K562 (cell line): ENCODE data around the gene LILRA6. TPM values are rescaled to one million over a fixed set of nuclear protein-coding genes. Genes with fewer than 3 reads are reported as not detected.

Experiments
- CBFB ChIP-seq: sonication (generic); formaldehyde crosslinking; IDR thresholded peaks from 2 replicates; pipeline ENCODE4 v1.4.0; 2020; ENCODE audit warnings: mild to moderate bottlenecking, missing genetic modification reagents
- HMGN3 ChIP-seq: IDR thresholded peaks from 2 replicates; pipeline ENCODE4 v1.6.1; 2011; ENCODE audit warnings: borderline replicate concordance, low read depth, mild to moderate bottlenecking, mixed read lengths, low read length; ENCODE audit not compliant: insufficient read length; ENCODE audit errors: extremely low read depth
- IFI16 ChIP-seq: fragments of 250-450 bp; sonication (Bioruptor Pico); IDR thresholded peaks from 2 replicates; pipeline ENCODE4 v2.1.2; 2022; ENCODE audit warnings: mild to moderate bottlenecking, inconsistent platforms
- IRF2 ChIP-seq: sonication (generic); formaldehyde crosslinking; IDR thresholded peaks from 2 replicates; pipeline ENCODE4 v1.8.1; 2022; ENCODE audit warnings: mild to moderate bottlenecking, missing genetic modification reagents
- MED1 ChIP-seq: sonication (generic); formaldehyde crosslinking; IDR thresholded peaks from 2 replicates; pipeline ENCODE4 v1.8.1; 2023; ENCODE audit warnings: missing genetic modification reagents, borderline replicate concordance
- MEIS2 ChIP-seq: fragments of 450-650 bp; IDR thresholded peaks from 2 replicates; pipeline ENCODE4 v1.6.1; 2014; ENCODE audit warnings: mild to moderate bottlenecking; ENCODE audit not compliant: partially characterized antibody
- NCOR1 ChIP-seq: fragments of 450-650 bp; IDR thresholded peaks from 2 replicates; pipeline ENCODE4 v1.6.1; 2016; ENCODE audit warnings: mild to moderate bottlenecking, moderate library complexity
- PHTF2 ChIP-seq: fragments of 250-450 bp; sonication (Bioruptor Pico); IDR thresholded peaks from 2 replicates; pipeline ENCODE4 v1.5.0; 2021; ENCODE audit warnings: mild to moderate bottlenecking
- POLR2B ChIP-seq: fragments of 450-650 bp; IDR thresholded peaks from 2 replicates; pipeline ENCODE4 v1.6.1; 2018; ENCODE audit warnings: low read depth; ENCODE audit not compliant: partially characterized antibody
- SMARCE1 ChIP-seq: fragments of 450-650 bp; IDR thresholded peaks from 2 replicates; pipeline ENCODE4 v1.7.1; 2016; ENCODE audit warnings: mild to moderate bottlenecking
- U2AF1 ChIP-seq: fragments of 200-400 bp; formaldehyde crosslinking; optimal IDR thresholded peaks from 2 replicates; pipeline ENCODE3; 2017; ENCODE audit warnings: mild to moderate bottlenecking, low read depth, low read length, moderate library complexity
- XRCC3 ChIP-seq: fragments of 450-650 bp; IDR thresholded peaks from 2 replicates; pipeline ENCODE4 v1.6.1; 2017; ENCODE audit warnings: mild to moderate bottlenecking, moderate library complexity
- ZNF507 ChIP-seq: conservative IDR thresholded peaks from 2 replicates; pipeline ENCODE4 v1.6.1; 2017; ENCODE audit warnings: missing genetic modification characterization, missing compliant biosample characterization
- ZNF551 ChIP-seq: fragments of 250-450 bp; sonication (Bioruptor Pico); IDR thresholded peaks from 2 replicates; pipeline ENCODE4 v1.5.0; 2021; ENCODE audit warnings: mild to moderate bottlenecking, moderate library complexity
- ZNF668 ChIP-seq: fragments of 250-450 bp; sonication (Bioruptor Pico); IDR thresholded peaks from 2 replicates; pipeline ENCODE4 v1.8.0; 2022; ENCODE audit warnings: mild to moderate bottlenecking, inconsistent platforms
- polyA plus RNA-seq, 8 experiments: library from polyadenylated mRNA; depleted of rRNA in 4 of 8; stranded (reverse) in 5 of 8; unstranded in 3 of 8; fragments of >200 nt; fragmentation: Nextera tagmentation in 2 of 8; fragmentation: Illumina TruSeq in 1 of 8; extraction: Ambion mirVana in 2 of 8; extraction: Trizol in 1 of 8; gene quantifications; 2 replicates each; pipeline versions ENCODE4 v1.2.1 to v1.2.3, GENCODE V29; 2011 to 2014; ENCODE audit warnings: inconsistent platforms in 1 of 8, missing spikeins in 1 of 8
- total RNA-seq, 7 experiments: library from RNA; depleted of rRNA in 6 of 7; stranded (reverse); fragments of >200 nt in 6 of 7; fragmentation: Illumina TruSeq in 2 of 7; extraction: Trizol in 2 of 7; gene quantifications; 2 replicates each; pipeline versions ENCODE4 v1.2.1 to v1.2.3, GENCODE V29; 2011 to 2021; ENCODE audit warnings: low replicate concordance in 1 of 7
- TF ChIP-seq, protein P1 (sequence below): sonication (generic); formaldehyde crosslinking; IDR thresholded peaks from 2 replicates; pipeline ENCODE4 v1.8.1; 2023; ENCODE audit warnings: mild to moderate bottlenecking, missing genetic modification reagents
- TF ChIP-seq, protein P2 (sequence below), 2 experiments: fragments of 450-650 bp in 1 of 2; sonication (generic) in 1 of 2; formaldehyde crosslinking; conservative IDR thresholded peaks; 2 replicates each; pipeline versions ENCODE4 v1.4.0 to v1.8.1; 2020 to 2022; ENCODE audit warnings: mild to moderate bottlenecking in 1 of 2, missing genetic modification reagents in 1 of 2
- TF ChIP-seq, protein P3 (sequence below), 2 experiments: fragments of 450-650 bp in 1 of 2; sonication (generic) in 1 of 2; formaldehyde crosslinking in 1 of 2; IDR thresholded peaks in 1 of 2; conservative IDR thresholded peaks in 1 of 2; 2 replicates each; pipeline versions ENCODE4 v1.6.1 to v1.8.1; 2016 to 2023; ENCODE audit warnings: mild to moderate bottlenecking in 2 of 2, moderate library complexity in 2 of 2, inconsistent platforms in 1 of 2, missing genetic modification reagents in 1 of 2

The LILRA6 gene
- total and polyA plus RNA-seq, 9 of the 15 experiments (the other 6 are each of a cell fraction or from before 2014, with no cell fraction given), result 0.03 TPM; not detected in 8

DNA sequence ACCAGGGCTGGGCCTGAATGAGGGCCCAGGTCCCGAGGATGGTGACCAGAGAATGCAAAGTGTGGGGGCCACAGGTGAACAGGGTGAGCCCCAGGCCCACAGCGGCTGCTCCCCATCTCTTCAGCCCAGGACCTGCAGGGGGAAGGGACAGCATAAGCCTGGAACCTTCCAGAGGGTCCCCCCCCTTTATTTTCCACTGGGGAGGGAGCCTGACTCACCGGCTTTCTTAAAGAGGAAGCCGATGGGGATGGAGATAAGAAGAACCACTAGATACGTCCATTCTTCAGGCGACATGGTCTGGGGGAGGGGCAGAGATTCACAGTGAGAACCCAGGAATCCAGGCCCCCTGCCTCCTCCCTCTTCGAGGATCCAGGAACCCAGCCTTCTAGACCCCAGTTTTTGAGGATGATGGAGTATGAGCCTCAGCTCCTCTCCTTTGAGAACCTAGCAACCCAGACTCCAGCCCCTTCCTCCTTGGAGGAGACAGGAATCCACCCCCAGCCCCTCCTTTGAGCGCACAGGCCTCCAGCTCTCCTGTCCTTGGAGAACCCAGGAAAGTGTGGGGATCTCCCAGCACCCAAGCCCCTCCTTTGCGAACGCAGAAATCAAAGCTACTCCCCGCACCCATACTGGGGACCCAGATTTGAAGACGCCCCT is 54.2 kb downstream of the LILRA6 start (continued):
- TF ChIP-seq POLR2B (no peak), PHTF2 (no peak), IFI16 (CRISPR knock-in tag) (no peak), SMARCE1 (peak; percentile 94), XRCC3 (no peak), NCOR1 (no peak), CBFB (no peak), ZNF551 (CRISPR knock-in tag) (no peak), MEIS2 (no peak), MED1 (no peak), ZNF507 (no peak), IRF2 (CRISPR knock-in tag) (no peak), HMGN3 (no peak), ZNF668 (CRISPR knock-in tag) (no peak), U2AF1 (no peak)
- TF ChIP-seq, protein P1, sequence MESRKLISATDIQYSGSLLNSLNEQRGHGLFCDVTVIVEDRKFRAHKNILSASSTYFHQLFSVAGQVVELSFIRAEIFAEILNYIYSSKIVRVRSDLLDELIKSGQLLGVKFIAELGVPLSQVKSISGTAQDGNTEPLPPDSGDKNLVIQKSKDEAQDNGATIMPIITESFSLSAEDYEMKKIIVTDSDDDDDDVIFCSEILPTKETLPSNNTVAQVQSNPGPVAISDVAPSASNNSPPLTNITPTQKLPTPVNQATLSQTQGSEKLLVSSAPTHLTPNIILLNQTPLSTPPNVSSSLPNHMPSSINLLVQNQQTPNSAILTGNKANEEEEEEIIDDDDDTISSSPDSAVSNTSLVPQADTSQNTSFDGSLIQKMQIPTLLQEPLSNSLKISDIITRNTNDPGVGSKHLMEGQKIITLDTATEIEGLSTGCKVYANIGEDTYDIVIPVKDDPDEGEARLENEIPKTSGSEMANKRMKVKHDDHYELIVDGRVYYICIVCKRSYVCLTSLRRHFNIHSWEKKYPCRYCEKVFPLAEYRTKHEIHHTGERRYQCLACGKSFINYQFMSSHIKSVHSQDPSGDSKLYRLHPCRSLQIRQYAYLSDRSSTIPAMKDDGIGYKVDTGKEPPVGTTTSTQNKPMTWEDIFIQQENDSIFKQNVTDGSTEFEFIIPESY, result no peak
- TF ChIP-seq, protein P2, sequence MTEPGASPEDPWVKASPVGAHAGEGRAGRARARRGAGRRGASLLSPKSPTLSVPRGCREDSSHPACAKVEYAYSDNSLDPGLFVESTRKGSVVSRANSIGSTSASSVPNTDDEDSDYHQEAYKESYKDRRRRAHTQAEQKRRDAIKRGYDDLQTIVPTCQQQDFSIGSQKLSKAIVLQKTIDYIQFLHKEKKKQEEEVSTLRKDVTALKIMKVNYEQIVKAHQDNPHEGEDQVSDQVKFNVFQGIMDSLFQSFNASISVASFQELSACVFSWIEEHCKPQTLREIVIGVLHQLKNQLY (CRISPR knock-in tag; conservative IDR thresholded peaks at IDR 0.05), result no peak
- TF ChIP-seq, protein P3, sequence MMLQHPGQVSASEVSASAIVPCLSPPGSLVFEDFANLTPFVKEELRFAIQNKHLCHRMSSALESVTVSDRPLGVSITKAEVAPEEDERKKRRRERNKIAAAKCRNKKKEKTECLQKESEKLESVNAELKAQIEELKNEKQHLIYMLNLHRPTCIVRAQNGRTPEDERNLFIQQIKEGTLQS (IDR thresholded peaks at IDR 0.05), result peak; percentile 88
- TF ChIP-seq, protein P3 (CRISPR knock-in tag; conservative IDR thresholded peaks at IDR 0.05), result 0 out of 2 replicates have a peak, but pooled peaks have one; percentile 34
